ENCODE results near the gene CDT1.

Gene CDT1

DNA sequence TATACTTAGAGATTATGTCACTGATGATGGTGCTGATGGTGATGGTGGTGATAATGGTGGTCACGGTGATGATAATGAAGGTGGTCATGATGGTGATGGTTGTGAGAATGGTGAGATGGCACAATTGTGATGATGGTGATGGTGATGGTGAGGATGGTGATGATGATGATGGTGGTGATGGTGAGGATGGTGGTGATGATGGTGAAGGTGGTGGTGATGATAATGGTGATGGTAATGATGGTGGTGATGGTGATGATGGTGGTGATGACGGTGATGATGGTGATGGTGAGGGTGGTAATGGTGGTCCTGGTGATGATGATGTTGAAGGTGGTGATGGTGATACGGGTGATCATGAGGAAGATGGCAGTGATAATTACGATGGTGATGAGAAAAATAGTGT, 5.5 kb upstream of the CDT1 start:
- no peak overlapping the region for H3K27ac ChIP-seq (ENCODE audit: low read depth, low read length, poor library complexity, severe bottlenecking)
- H3K9me3 ChIP-seq (ENCODE audit: low read length) = no peaks in the 10 kb centered on the region
- no peak overlapping the region for H3K9ac ChIP-seq (ENCODE audit: low read length)
- H2AFZ ChIP-seq (ENCODE audit: low read length) = no peak overlapping the region
- H3K27me3 ChIP-seq (ENCODE audit: insufficient read depth, low read length) = no peaks in the 10 kb centered on the region
- peaks cover 63% of the 10 kb centered on the region for H3K4me1 ChIP-seq (ENCODE audit: insufficient read depth, low read length, severe bottlenecking)
- no peak overlapping the region for H3K4me3 ChIP-seq (ENCODE audit: low read depth, low read length, poor library complexity, severe bottlenecking)
- no peak for TF ChIP-seq EZH2 (IDR thresholded peaks at IDR 0.05; ENCODE audit: borderline replicate concordance, low read length)
- TF ChIP-seq, protein P1, sequence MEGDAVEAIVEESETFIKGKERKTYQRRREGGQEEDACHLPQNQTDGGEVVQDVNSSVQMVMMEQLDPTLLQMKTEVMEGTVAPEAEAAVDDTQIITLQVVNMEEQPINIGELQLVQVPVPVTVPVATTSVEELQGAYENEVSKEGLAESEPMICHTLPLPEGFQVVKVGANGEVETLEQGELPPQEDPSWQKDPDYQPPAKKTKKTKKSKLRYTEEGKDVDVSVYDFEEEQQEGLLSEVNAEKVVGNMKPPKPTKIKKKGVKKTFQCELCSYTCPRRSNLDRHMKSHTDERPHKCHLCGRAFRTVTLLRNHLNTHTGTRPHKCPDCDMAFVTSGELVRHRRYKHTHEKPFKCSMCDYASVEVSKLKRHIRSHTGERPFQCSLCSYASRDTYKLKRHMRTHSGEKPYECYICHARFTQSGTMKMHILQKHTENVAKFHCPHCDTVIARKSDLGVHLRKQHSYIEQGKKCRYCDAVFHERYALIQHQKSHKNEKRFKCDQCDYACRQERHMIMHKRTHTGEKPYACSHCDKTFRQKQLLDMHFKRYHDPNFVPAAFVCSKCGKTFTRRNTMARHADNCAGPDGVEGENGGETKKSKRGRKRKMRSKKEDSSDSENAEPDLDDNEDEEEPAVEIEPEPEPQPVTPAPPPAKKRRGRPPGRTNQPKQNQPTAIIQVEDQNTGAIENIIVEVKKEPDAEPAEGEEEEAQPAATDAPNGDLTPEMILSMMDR (IDR thresholded peaks at IDR 0.05; ENCODE audit: low read length) = no peak
- H4K20me1 ChIP-seq (ENCODE audit: insufficient read depth, low read length) = no peaks in the 10 kb centered on the region
- H3K4me2 ChIP-seq (ENCODE audit: low read length) = no peak overlapping the region
- peaks cover 4% of the 10 kb centered on the region; the same call in 1 of the 2 replicates for H3K36me3 ChIP-seq (ENCODE audit: insufficient read depth, low read length)
- no peaks in the 10 kb centered on the region for H3K79me2 ChIP-seq (ENCODE audit: insufficient read depth, low read length)
- H3K9me2 ChIP-seq (ENCODE audit: low read depth, low read length) = no peaks in the 10 kb centered on the region
- H3F3A ChIP-seq (ENCODE audit: insufficient read depth, low read length) = no peaks in the 10 kb centered on the region

DNA sequence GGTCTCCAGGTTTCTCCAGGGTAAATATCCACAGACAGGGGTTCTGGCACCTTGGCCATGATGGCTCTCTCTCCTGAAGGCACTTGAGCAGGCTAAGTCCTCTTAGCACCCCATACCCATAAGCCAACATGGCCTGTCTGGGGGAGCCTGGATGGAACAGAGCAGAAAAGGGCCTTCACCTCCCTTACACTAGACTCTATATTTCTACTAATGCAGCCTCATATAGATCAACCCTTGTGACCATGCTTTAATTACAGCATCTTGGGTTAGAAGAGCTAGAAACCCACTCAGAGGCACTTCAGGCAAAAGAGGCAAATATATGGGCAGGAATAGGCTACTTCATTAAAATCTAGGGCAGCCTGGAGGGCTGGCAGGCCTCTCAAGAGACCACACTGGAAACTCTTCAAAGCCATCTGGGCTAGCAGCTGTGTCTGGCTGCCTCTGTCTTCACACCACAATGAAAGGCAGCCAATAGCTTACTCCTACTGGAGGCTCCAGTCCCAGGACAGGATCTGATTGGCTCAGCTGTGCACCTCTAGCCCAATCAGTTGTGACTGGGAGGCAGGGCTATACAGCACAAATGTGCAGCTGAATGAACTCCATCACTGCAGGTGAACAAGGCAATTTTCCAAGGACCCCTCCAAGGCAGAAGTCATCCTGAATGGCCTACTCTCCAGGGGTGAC, 4.7 kb upstream of the CDT1 start:
- H3K4me2 ChIP-seq (ENCODE audit: low read length) = no peak overlapping the region
- H3K27me3 ChIP-seq (ENCODE audit: insufficient read depth, low read length) = no peaks in the 10 kb centered on the region
- TF ChIP-seq, protein P1 (IDR thresholded peaks at IDR 0.05; ENCODE audit: low read length) = no peak
- no peak for TF ChIP-seq EZH2 (IDR thresholded peaks at IDR 0.05; ENCODE audit: borderline replicate concordance, low read length)
- H3K9me2 ChIP-seq (ENCODE audit: low read depth, low read length) = no peaks in the 10 kb centered on the region
- H3K4me1 ChIP-seq (ENCODE audit: insufficient read depth, low read length, severe bottlenecking) = peaks cover 55% of the 10 kb centered on the region
- H3F3A ChIP-seq (ENCODE audit: insufficient read depth, low read length) = no peaks in the 10 kb centered on the region
- no peaks in the 10 kb centered on the region for H3K79me2 ChIP-seq (ENCODE audit: insufficient read depth, low read length)
- H2AFZ ChIP-seq (ENCODE audit: low read length) = no peak overlapping the region
- no peak overlapping the region for H3K4me3 ChIP-seq (ENCODE audit: low read depth, low read length, poor library complexity, severe bottlenecking)
- peak overlapping the region; percentile 91 for H3K27ac ChIP-seq (ENCODE audit: low read depth, low read length, poor library complexity, severe bottlenecking)
- H3K9ac ChIP-seq (ENCODE audit: low read length) = no peak overlapping the region
- peaks cover 4% of the 10 kb centered on the region; the same call in 1 of the 2 replicates for H3K36me3 ChIP-seq (ENCODE audit: insufficient read depth, low read length)
- H4K20me1 ChIP-seq (ENCODE audit: insufficient read depth, low read length) = no peaks in the 10 kb centered on the region
- H3K9me3 ChIP-seq (ENCODE audit: low read length) = no peaks in the 10 kb centered on the region

DNA sequence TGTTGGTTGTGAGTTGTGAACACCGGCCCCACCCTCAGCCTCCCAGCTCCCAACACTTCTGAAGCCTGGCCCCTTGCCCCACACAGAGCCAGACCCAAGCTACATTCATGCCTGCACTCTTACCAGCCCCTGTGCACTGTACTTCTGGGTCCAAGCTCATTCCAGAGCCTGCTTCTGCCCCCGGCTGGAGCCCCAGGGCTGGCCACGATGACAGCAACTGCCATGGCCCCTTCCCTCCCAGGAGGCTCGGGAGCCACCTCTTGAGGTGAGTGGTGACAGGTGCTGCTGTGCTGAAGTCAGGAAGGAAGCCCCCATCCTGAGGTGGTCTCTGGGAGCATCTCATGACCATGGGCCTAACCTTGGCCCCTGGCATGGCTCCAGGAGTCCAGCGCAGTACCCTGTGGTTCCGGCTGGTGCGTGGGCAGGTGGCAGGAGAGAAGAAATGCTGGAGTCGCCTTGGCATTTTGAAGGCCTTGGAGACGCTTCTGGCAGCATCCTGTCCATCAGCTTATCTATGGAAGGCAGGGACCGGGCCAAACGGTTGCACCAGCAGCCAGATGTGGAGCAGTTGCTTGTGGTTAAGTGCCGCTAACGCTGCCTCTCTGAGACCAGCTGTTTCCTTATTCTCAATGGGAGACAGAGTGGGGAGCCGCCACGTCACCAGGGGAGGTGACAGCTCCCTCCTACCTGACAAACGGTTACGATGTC, 3.9 kb upstream of the CDT1 start:
- no peaks in the 10 kb centered on the region for H4K20me1 ChIP-seq (ENCODE audit: insufficient read depth, low read length)
- peak overlapping the region; percentile 91 for H3K27ac ChIP-seq (ENCODE audit: low read depth, low read length, poor library complexity, severe bottlenecking)
- TF ChIP-seq, protein P1 (IDR thresholded peaks at IDR 0.05; ENCODE audit: low read length) = no peak
- no peak for TF ChIP-seq EZH2 (IDR thresholded peaks at IDR 0.05; ENCODE audit: borderline replicate concordance, low read length)
- no peaks in the 10 kb centered on the region for H3K27me3 ChIP-seq (ENCODE audit: insufficient read depth, low read length)
- H3K4me1 ChIP-seq (ENCODE audit: insufficient read depth, low read length, severe bottlenecking) = peaks cover 52% of the 10 kb centered on the region
- peak overlapping the region; percentile 10; the same call in 1 of the 2 replicates for H3K4me2 ChIP-seq (ENCODE audit: low read length)
- no peak overlapping the region for H2AFZ ChIP-seq (ENCODE audit: low read length)
- no peaks in the 10 kb centered on the region for H3K9me3 ChIP-seq (ENCODE audit: low read length)
- no peak overlapping the region for H3K4me3 ChIP-seq (ENCODE audit: low read depth, low read length, poor library complexity, severe bottlenecking)
- H3F3A ChIP-seq (ENCODE audit: insufficient read depth, low read length) = no peaks in the 10 kb centered on the region
- peaks cover 7% of the 10 kb centered on the region for H3K36me3 ChIP-seq (ENCODE audit: insufficient read depth, low read length)
- H3K79me2 ChIP-seq (ENCODE audit: insufficient read depth, low read length) = no peaks in the 10 kb centered on the region
- H3K9ac ChIP-seq (ENCODE audit: low read length) = no peak overlapping the region; the same call in 1 of the 2 replicates
- no peaks in the 10 kb centered on the region for H3K9me2 ChIP-seq (ENCODE audit: low read depth, low read length)
